GM18861 (cell line): ENCODE results near the gene ATRAID.

Experiments
- ATAC-seq: cut with Tn5 transposase; IDR thresholded peaks from one replicate; pipeline ENCODE4 v1.9.1; 2021; ENCODE audit not compliant: unreplicated experiment

ATRAID gene

GRCh38 chr2:27218614-27219013 lies 6.8 kb downstream of the ATRAID start:
- ATAC-seq: no peak

DNA sequence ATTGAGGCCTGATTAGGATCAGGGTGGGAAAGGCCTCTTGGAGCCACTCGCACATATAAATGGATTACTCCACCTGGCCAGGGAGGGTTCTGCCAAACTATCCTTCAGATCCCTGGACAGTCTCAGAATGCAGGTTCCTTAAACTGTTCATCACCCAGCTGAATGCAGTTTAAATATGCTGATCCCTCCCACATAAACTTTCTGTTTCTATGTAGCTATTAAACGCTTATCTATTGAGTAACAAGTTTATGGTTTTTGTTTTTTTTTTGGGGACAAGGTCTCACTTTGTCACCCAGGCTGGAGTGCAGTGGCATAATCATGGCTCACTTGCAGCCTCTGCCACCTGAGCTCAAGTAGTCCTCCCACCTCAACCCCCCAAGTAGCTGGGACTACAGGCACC lies 7.2 kb downstream of the ATRAID start:
- ATAC-seq: no peak

DNA sequence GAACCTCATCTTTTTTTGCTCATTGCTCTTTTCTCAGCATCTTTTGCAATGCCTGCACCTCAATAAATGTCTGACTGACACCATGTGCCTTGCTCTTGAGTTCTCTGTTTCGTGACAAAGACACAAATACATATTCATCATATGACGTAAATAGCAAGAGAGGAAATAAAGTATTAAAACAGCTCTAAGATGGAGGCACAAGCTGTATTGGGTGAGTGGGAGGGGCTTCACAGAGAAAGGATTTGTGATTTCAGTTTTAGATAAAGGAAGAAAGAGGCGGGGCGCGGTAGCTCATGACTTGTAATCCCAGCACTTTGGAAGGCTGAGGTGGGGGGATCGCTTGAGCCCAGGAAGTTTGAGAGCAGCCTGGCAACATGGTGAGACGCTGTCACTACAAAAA lies 8.2 kb downstream of the ATRAID start:
- ATAC-seq: no peak

GRCh38 chr2:27221166-27221565 lies 9.3 kb downstream of the ATRAID start:
- no peak for ATAC-seq

DNA sequence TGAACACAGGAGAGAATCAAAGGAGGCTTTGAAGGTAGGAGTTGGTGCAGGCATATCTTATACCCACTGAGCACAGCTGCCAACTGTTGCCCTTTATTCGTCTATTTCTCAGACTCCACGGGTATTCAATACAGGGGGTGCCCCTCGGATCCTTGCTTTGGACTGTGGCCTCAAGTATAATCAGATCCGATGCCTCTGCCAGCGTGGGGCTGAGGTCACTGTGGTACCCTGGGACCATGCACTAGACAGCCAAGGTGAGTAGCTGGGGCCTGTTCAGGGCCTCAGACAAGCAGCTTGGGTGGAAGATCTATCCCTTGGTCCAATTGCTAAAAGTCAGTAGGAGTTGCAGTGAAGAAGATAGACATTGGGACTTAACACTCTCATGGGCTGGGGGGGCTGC lies 10.6 kb downstream of the ATRAID start:
- no peak for ATAC-seq

GRCh38 chr2:27223416-27223815 lies 11.6 kb downstream of the ATRAID start:
- no peak for ATAC-seq

DNA sequence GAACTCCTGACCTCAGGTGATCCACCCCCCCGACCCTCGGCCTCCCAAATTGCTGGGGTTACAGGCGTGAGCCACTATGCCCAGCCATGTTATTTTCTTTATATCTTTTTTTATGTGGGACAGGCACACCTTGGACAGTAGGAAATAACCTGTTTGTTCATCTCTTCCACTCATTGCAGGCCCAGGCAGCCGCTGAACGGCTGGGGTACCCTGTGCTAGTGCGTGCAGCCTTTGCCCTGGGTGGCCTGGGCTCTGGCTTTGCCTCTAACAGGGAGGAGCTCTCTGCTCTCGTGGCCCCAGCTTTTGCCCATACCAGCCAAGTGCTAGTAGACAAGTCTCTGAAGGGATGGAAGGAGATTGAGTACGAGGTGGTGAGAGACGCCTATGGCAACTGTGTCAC lies 13.7 kb downstream of the ATRAID start:
- no peak for ATAC-seq

DNA sequence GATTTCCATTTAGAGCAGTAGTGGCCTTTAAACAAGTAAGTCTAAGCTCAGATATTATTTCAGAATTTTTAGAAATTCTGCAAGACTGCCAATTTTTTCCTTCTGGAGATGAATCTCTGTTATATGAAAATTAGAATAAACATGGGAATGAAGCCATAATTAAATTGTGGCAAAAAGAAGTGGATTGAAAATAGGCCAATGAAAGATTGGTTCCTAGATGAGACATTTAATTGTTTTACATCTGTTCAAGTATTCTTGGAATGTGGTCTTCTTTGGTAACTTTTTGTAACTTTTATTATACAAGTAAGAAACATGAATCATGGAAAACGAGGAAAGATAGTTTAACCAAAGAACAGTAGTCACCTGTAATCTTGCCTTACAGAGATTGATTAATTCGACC lies 15.7 kb downstream of the ATRAID start:
- no peak for ATAC-seq

GRCh38 chr2:27231921-27232320 lies 20.1 kb downstream of the ATRAID start:
- no peak for ATAC-seq

DNA sequence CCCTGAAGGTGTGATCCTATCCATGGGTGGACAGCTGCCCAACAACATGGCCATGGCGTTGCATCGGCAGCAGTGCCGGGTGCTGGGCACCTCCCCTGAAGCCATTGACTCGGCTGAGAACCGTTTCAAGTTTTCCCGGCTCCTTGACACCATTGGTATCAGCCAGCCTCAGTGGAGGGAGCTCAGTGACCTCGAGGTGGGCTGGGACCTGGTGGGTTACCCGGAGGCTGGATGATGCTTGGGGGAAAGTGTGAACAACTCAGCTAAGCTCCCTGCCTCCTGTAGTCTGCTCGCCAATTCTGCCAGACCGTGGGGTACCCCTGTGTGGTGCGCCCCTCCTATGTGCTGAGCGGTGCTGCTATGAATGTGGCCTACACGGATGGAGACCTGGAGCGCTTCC lies 21.5 kb downstream of the ATRAID start:
- ATAC-seq: no peak

- ATAC-seq: no peak
These were observed 24.3 kb downstream of the ATRAID start for GRCh38 chr2:27236136-27236535.

- no peak for ATAC-seq
These were observed 24.8 kb downstream of the ATRAID start for GRCh38 chr2:27236626-27237025.

DNA sequence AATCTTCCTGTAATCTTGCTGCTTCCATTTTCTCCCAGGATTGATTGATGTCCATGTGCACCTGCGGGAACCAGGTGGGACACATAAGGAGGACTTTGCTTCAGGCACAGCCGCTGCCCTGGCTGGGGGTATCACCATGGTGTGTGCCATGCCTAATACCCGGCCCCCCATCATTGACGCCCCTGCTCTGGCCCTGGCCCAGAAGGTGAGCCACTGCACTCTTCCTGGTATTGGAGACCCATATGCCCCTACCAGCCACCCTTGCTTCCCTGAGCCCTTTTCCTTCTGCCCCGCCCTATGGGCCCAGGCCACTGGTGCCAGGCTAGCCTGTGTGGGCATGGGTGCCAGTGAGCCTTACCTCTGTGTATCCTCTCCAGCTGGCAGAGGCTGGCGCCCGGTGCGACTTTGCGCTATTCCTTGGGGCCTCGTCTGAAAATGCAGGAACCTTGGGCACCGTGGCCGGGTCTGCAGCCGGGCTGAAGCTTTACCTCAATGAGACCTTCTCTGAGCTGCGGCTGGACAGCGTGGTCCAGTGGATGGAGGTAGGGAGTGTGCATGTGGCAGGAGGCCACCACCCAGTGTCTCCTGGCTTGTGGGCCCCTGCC lies 25.6 kb downstream of the ATRAID start:
- ATAC-seq: no peak

GRCh38 chr2:27238976-27239375 lies 27.1 kb downstream of the ATRAID start:
- ATAC-seq: no peak

DNA sequence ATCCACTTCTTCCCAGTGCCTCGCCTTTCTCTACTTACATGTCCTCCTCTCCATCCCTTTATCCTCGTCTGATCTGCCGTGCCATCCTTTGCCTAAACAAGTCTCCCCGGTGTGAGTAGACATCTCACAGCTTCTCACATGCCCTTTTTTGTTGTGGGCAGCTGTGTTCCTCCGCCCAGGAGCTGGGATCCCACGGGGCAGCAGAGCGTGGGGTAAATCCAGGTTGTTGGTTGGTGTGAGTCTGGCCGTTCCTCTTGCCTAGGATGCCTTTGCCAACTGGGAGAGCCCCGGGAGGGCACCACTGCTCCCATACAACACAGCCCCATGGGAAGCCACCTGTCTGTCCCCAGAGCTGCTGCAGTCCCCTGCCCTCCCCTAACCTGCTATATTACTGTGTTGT lies 28.6 kb downstream of the ATRAID start:
- ATAC-seq: no peak

DNA sequence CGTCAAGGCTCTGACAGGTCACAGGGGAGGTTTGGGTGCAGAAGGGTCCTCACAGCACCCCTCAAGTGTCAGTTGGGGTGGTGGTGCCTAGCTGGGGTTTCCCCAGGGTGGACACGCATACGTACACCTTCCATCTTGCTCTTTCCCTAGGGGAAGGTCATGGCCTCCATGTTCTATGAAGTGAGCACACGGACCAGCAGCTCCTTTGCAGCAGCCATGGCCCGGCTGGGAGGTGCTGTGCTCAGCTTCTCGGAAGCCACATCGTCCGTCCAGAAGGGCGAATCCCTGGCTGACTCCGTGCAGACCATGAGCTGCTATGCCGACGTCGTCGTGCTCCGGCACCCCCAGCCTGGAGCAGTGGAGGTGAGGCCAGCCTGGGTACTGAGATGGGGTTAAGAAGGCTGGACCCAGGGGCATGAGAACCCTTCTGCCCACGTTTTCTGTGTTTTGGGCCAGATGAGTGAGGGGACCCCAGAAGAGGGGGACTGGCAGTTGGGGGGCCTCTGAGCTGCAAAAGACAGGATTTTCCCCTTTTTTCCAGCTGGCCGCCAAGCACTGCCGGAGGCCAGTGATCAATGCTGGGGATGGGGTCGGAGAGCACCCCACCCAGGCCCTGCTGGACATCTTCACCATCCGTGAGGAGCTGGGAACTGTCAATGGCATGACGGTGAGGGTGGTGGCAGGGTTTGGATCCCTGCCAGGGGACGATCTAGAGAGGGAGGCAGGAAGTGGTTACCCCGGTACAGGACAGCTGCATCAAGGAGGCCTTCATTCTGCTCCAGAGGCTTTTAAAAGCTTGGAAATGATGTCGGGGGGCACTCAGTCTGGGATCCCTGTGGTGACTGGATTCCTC lies 30.1 kb downstream of the ATRAID start:
- no peak for ATAC-seq

DNA sequence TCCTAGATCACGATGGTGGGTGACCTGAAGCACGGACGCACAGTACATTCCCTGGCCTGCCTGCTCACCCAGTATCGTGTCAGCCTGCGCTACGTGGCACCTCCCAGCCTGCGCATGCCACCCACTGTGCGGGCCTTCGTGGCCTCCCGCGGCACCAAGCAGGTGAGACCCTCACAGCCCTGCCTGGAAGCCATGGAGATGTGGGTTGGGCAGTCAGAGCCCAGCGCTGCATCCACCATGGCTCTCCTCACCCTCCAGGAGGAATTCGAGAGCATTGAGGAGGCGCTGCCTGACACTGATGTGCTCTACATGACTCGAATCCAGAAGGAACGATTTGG lies 30.7 kb downstream of the ATRAID start:
- no peak for ATAC-seq

GRCh38 chr2:27243391-27244130 lies 31.7 kb downstream of the ATRAID start:
- no peak for ATAC-seq

DNA sequence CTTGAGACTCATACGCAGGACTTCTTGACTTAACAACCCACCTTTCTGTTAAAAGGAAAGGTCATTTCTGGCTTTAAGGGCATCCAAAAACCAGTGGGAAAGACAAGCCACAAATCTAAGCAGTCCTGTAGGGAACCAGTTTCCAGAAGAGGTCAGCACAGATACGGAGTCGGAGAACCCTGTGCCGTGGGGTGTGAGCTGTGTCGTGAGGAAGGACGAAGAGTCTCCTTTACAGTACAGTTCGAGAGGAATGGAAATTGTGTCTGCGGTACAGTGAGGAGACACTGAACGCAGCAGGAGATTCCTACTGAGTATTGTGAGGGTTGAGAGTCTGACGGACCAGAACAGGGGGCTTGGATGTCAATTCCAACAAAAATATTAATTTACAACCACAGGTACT lies 33.3 kb downstream of the ATRAID start:
- no peak for ATAC-seq

DNA sequence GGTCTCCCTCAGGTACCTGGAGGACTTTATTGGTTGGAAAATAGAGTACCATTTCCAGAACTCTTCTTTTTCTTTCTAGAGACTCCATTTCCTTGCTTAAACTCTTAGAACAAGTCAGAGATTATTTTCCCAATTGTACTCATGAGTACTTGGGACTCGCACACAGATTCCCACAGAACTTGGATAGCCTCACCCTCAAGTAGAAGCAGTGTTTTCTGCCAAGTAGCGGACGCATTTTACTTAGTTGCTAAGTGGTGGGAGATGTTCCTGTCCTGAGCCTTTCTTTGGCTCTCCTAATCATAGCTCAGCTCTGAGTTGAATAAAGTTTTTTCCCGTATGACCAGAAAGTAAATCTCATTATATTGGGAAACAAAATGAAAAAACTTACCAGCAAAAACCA lies 33.8 kb downstream of the ATRAID start:
- no peak for ATAC-seq

GRCh38 chr2:27247893-27248292 lies 36.1 kb downstream of the ATRAID start:
- no peak for ATAC-seq
